Heart left ventricle (tissue), 16 donors: ENCODE measurements around the gene STK25. TPM values are rescaled to one million over a fixed set of nuclear protein-coding genes. Genes with fewer than 3 reads are reported as not detected.
"Not testable (repeated sequence)": the region's sequence is repeated elsewhere in the genome, so short reads cannot be mapped to it uniquely, and the experiment has no call there.

Experiments
- ATAC-seq, 4 donors: fragments of 200-7000 bp; cut with Tn5 transposase; one replicate each; pipeline ENCODE4 v1.9.1; 2020 to 2022; ENCODE audit warnings: moderate library complexity in 4 of 4, mild to moderate bottlenecking in 3 of 4, moderate number of reproducible peaks in 1 of 4
- DNase-seq, 5 donors: peaks; one replicate each; pipeline ENCODE4 v3.0.0-alpha.2; 2020
- H3K27ac ChIP-seq, 12 donors: fragments of 200-600 bp; sonication (generic) in 4 of 12; one replicate each; pipeline versions ENCODE4 v1.5.0 to v1.8.0; 2016 to 2022; ENCODE audit warnings: mild to moderate bottlenecking in 2 of 12
- H3K27me3 ChIP-seq, 9 donors: fragments of 200-600 bp; sonication (generic) in 2 of 9; one replicate each; pipeline versions ENCODE4 v1.5.1 to v1.8.0; 2016 to 2022; ENCODE audit warnings: mild to moderate bottlenecking in 3 of 9
- H3K36me3 ChIP-seq, 9 donors: fragments of 200-600 bp; sonication (generic) in 2 of 9; one replicate each; pipeline versions ENCODE4 v1.5.0 to v1.8.0; 2018 to 2022; ENCODE audit warnings: mild to moderate bottlenecking in 2 of 9
- H3K4me1 ChIP-seq, 12 donors: fragments of 200-600 bp; sonication (generic) in 4 of 12; one replicate each; pipeline versions ENCODE4 v1.5.0 to v1.8.0; 2016 to 2022; ENCODE audit warnings: mild to moderate bottlenecking in 3 of 12
- H3K4me3 ChIP-seq, 12 donors: fragments of 200-600 bp; sonication (generic) in 4 of 12; one replicate each; pipeline versions ENCODE4 v1.5.0 to v1.8.0; 2017 to 2022; ENCODE audit warnings: mild to moderate bottlenecking in 9 of 12, moderate library complexity in 4 of 12
- H3K9me3 ChIP-seq, 12 donors: fragments of 200-600 bp; sonication (generic) in 4 of 12; one replicate each; pipeline versions ENCODE4 v1.5.0 to v1.8.0; 2016 to 2022; ENCODE audit warnings: mild to moderate bottlenecking in 1 of 12
- CTCF ChIP-seq, 12 donors: fragments of 200-600 bp; sonication (generic) in 4 of 12; IDR thresholded peaks; one replicate each; pipeline versions ENCODE4 v1.5.0 to v1.8.0; 2018 to 2022; ENCODE audit warnings: antibody characterized with exemption in 12 of 12, mild to moderate bottlenecking in 5 of 12
- POLR2A ChIP-seq, 2 donors: fragments of 450-650 bp; IDR thresholded peaks; one replicate each; pipeline ENCODE4 v1.6.1; 2017; ENCODE audit warnings: antibody characterized with exemption in 2 of 2, mild to moderate bottlenecking in 2 of 2, moderate library complexity in 2 of 2
- WGBS, 4 donors: extraction: QIAGEN DNeasy Blood & Tissue Kit in 2 of 4; methylation state at CpG; one replicate each; pipeline versions ENCODE4 v1.1.5 to v1.1.7; 2013 to 2018; 5-methylcytosine and 5-hydroxymethylcytosine counted together
- intact Hi-C, 10 donors: fragments of 100-400 bp; cut with DNase I; formaldehyde crosslinking; loops; one replicate each; pipeline versions ENCODE4 v1.11.1 to v1.14.2; 2022
- polyA plus RNA-seq, 2 donors: library from polyadenylated mRNA; stranded (reverse); fragments of 200-250 nt; gene quantifications; one replicate each; pipeline ENCODE4 v1.2.3, GENCODE V29; 2013
- total RNA-seq, 9 donors: library from RNA; depleted of rRNA in 2 of 9; stranded (reverse); fragments of >200 nt in 2 of 9; fragmentation: NEBNext Ultra II Directional in 3 of 9; extraction: Animal tissue kit (Norgen Biotek cat#: 25700) in 3 of 9; gene quantifications; one replicate each; pipeline versions ENCODE4 v1.1.0 to v1.2.4, GENCODE V29; 2016 to 2023
- donor health status: ischemic (EF 13 %, LVEDD 7.1; RV severe dilation, severe dysfunction).
- donor health status: healthy with polysubstance abuse.
- donor health status: DM: no; HTN: yes; CAD: no.
- donor health status: DM: no; HTN: no; CAD: no.
- donor health status: ischemic (EF 25% LVEDD 6.9; RV normal size, moderate dysfunction).
- donor health status: ischemic (EF 25% LVEDD 5.7; RV mildly dilated, moderate dysfunction).
- donor health status: healthy.
- donor health status: DM: yes; HTN: yes; CAD: no.
- donor health status: ischemic (EF 35%, LVEDD 5.7; RV mildly dilated, moderate dysfunction).
- donor health status: nonischemic (EF 11% LVEDD 7.7; RV severe dilation, severe dysfunction).
- donor health status: DM: yes; HTN: yes; CAD: no.
- donor health status: PGD.
- donor health status: ischemic (EF 29% LVEDD 5.4; RV normal size, mild dysfunction).
- donor health status: nonischemic (EF 23%, LVEDD 6.1; RV moderate dilation, normal function).

STK25 gene
- total and polyA plus RNA-seq, 11 donors = 76.8 to 186 (median 94.8) TPM

GRCh38 chr2:241459520-241459919 lies 48.9 kb downstream of the STK25 start:
- Histone ChIP-seq H3K27ac (no peak overlapping the region), H3K4me1 (no peaks in the 10 kb centered on the region), H3K9me3 (no peaks in the 10 kb centered on the region), H3K27me3 (no peaks in the 10 kb centered on the region), H3K4me3 (no peak overlapping the region), H3K36me3 (peaks cover 0 to 17% (median 0%) of the 10 kb centered on the region in 9 donors)
- WGBS, 4 donors = 92 to 96% (median 95%) methylated on average over 9 to 13 of the region's 13 CpGs
- intact Hi-C loops = no loop called here
- ATAC-seq (no peak), DNase-seq (no peak)
- TF ChIP-seq CTCF (IDR thresholded peaks at IDR 0.05) (no peak), POLR2A (IDR thresholded peaks at IDR 0.05) (no peak)

- ATAC-seq (no peak), DNase-seq (no peak)
- Histone ChIP-seq H3K27ac (no peak overlapping the region), H3K9me3 (no peaks in the 10 kb centered on the region), H3K36me3 (peaks cover 0 to 13% (median 0%) of the 10 kb centered on the region in 9 donors), H3K4me1 (no peaks in the 10 kb centered on the region), H3K4me3 (no peak overlapping the region), H3K27me3 (no peaks in the 10 kb centered on the region)
- WGBS, 4 donors = 89 to 96% (median 92%) methylated on average over 3 to 5 of the region's 5 CpGs
- intact Hi-C loops = no loop called here
- TF ChIP-seq CTCF (IDR thresholded peaks at IDR 0.05) (no peak), POLR2A (IDR thresholded peaks at IDR 0.05) (no peak)
Measured at GRCh38 chr2:241458687-241459086, 49.7 kb downstream of the STK25 start.

GRCh38 chr2:241456546-241456945 lies 51.8 kb downstream of the STK25 start:
- Histone ChIP-seq H3K27ac (no peak overlapping the region), H3K4me3 (no peak overlapping the region), H3K36me3 (no peaks in the 10 kb centered on the region), H3K27me3 (peaks cover 0 to 7% (median 0%) of the 10 kb centered on the region in 9 donors), H3K9me3 (no peaks in the 10 kb centered on the region), H3K4me1 (no peaks in the 10 kb centered on the region)
- no peak for TF ChIP-seq POLR2A (IDR thresholded peaks at IDR 0.05)
- TF ChIP-seq CTCF (IDR thresholded peaks at IDR 0.05) = no peak
- no peak for DNase-seq
- no peak for ATAC-seq
- intact Hi-C loops = no loop called here
- 89 to 92% (median 89%) methylated on average over 7 to 11 of the region's 11 CpGs for WGBS, 4 donors

- no peaks in the 10 kb centered on the region for H3K4me1 ChIP-seq
- intact Hi-C loops = no loop called here
Measured at GRCh38 chr2:241454837-241455485, 53.4 kb downstream of the STK25 start.

GRCh38 chr2:241453919-241454318 lies 54.5 kb downstream of the STK25 start:
- H3K9me3 ChIP-seq, DNase-seq, H3K27ac ChIP-seq, ATAC-seq, H3K4me1 ChIP-seq, H3K27me3 ChIP-seq, H3K4me3 ChIP-seq, intact Hi-C loops: not testable (repeated sequence)
- WGBS, 4 donors = 94 to 95% (median 94%) methylated on average over 9 of the region's 9 CpGs
- peaks cover 0 to 10% (median 0%) of the 10 kb centered on the region in 9 donors for H3K36me3 ChIP-seq

More at GRCh38 chr2:241454837-241455485, 53.4 kb downstream of the STK25 start:
- peaks cover 0 to 9% (median 0%) of the 10 kb centered on the region in 9 donors for H3K27me3 ChIP-seq
- H3K9me3 ChIP-seq = no peaks in the 10 kb centered on the region
- DNase-seq (no peak), ATAC-seq (no peak)
- H3K4me3 ChIP-seq = no peak overlapping the region
- TF ChIP-seq POLR2A (IDR thresholded peaks at IDR 0.05) (no peak), CTCF (IDR thresholded peaks at IDR 0.05) (no peak)
- peaks cover 0 to under 1% (median 0%) of the 10 kb centered on the region in 9 donors for H3K36me3 ChIP-seq
- WGBS, 4 donors = 89 to 91% (median 89%) methylated on average over 3 of the region's 3 CpGs
- no peak overlapping the region for H3K27ac ChIP-seq
